ENCODE results near the gene TRIM6. TPM values are rescaled to one million over a fixed set of nuclear protein-coding genes. Genes with fewer than 3 reads are reported as not detected.
A peak's percentile ranks its signal among the peaks of the same experiment; 100 is the strongest.
"Not testable (repeated sequence)": the region's sequence is repeated elsewhere in the genome, so short reads cannot be mapped to it uniquely, and the experiment has no call there.

Gene TRIM6
- total RNA-seq, 1 donor from 2014 or later: 23.9 TPM

DNA sequence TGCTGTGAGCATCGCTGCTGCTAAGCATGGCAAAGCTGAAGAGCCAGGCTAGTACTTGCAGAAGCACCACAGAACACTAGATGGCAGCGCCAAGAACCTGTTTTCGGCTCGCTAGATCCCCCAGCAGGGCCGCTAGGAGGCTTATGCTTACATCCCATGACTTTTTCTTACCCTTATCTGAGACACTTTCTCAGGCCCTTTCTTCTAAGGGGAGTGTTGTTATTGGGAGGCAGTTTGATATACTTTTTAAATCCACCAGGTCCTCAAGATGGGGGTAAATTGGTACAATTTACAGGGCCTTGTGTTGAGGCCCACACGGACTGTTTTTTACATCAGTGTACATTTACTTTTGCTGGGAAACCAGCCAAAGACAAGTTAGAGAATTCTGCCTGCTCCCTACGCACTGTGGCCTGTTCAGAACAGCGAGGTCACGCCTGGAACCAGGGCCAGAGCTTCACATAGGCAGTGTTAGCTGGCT lies 4.0 kb downstream of the TRIM6 start:
- H3K4me1 Mint-ChIP-seq (ENCODE audit: low read depth, unreplicated experiment): peaks cover 40% of the 10 kb centered on the region
- H3K9me3 Mint-ChIP-seq (ENCODE audit: unreplicated experiment): no peaks in the 10 kb centered on the region
- H3K9me3 ChIP-seq (ENCODE audit: insufficient read depth, low read depth, low read length): no peaks in the 10 kb centered on the region
- H3K27ac ChIP-seq (ENCODE audit: low read depth, low read length): peak overlapping the region; percentile 64
- H3K36me3 ChIP-seq (ENCODE audit: insufficient read depth, low read length): peaks cover 4% of the 10 kb centered on the region
- H2AFZ ChIP-seq (ENCODE audit: low read depth, low read length): peak overlapping the region; percentile 52
- H3K4me2 ChIP-seq (ENCODE audit: low read length): peak overlapping the region; percentile 38
- H3K4me1 ChIP-seq (ENCODE audit: insufficient read depth, low read length): peaks cover 27% of the 10 kb centered on the region
- H3K4me3 Mint-ChIP-seq (ENCODE audit: unreplicated experiment): peak overlapping the region; percentile 34
- H3K27me3 Mint-ChIP-seq (ENCODE audit: low read depth, unreplicated experiment): no peaks in the 10 kb centered on the region
- H4K20me1 ChIP-seq (ENCODE audit: insufficient read depth, low read length): no peaks in the 10 kb centered on the region
- TF ChIP-seq, protein P1, sequence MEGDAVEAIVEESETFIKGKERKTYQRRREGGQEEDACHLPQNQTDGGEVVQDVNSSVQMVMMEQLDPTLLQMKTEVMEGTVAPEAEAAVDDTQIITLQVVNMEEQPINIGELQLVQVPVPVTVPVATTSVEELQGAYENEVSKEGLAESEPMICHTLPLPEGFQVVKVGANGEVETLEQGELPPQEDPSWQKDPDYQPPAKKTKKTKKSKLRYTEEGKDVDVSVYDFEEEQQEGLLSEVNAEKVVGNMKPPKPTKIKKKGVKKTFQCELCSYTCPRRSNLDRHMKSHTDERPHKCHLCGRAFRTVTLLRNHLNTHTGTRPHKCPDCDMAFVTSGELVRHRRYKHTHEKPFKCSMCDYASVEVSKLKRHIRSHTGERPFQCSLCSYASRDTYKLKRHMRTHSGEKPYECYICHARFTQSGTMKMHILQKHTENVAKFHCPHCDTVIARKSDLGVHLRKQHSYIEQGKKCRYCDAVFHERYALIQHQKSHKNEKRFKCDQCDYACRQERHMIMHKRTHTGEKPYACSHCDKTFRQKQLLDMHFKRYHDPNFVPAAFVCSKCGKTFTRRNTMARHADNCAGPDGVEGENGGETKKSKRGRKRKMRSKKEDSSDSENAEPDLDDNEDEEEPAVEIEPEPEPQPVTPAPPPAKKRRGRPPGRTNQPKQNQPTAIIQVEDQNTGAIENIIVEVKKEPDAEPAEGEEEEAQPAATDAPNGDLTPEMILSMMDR (IDR thresholded peaks at IDR 0.05; ENCODE audit: insufficient read depth, low read depth, low read length): peak; percentile 95
- TF ChIP-seq EZH2 (IDR thresholded peaks at IDR 0.05; ENCODE audit: insufficient read depth, low read length): no peak
- peak; percentile 32 for FAIRE-seq
- peaks cover 22% of the 10 kb centered on the region for H3K79me2 ChIP-seq (ENCODE audit: insufficient read depth, low read length)
- peaks cover 3% of the 10 kb centered on the region for H3K36me3 Mint-ChIP-seq (ENCODE audit: low read depth, unreplicated experiment)
- no peaks in the 10 kb centered on the region for H3K27me3 ChIP-seq (ENCODE audit: insufficient read depth, low read length)
- peak; percentile 79 for DNase-seq (ENCODE audit: low read depth)
- H3K4me3 ChIP-seq (ENCODE audit: insufficient read depth, low read depth, low read length): no peak overlapping the region
- peak overlapping the region; percentile 51 for H3K9ac ChIP-seq (ENCODE audit: low read length)
- peak overlapping the region; percentile 26 for H3K27ac Mint-ChIP-seq (ENCODE audit: unreplicated experiment)

DNA sequence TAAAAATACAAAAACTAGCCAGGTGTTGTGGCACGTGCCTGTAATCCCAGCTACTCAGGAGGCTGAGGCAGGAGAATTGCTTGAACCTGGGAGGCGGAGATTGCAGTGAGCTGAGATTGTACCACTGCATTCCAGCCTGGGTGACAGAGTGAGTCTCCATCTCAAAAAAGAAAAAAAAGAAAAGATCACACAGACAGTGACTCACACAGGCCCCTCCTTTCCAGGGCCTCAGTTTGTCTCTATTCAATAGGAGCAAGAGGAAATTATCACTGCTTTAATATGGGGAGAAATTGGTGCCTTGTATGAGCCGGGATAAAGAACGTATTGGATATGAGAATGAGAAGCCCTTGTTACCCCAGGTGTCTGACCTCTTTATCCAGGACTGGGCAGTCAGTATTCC lies 6.4 kb downstream of the TRIM6 start:
- not testable (repeated sequence) for H3K27me3 ChIP-seq (ENCODE audit: insufficient read depth, low read length); H3K9me3 Mint-ChIP-seq (ENCODE audit: unreplicated experiment); H3K36me3 ChIP-seq (ENCODE audit: insufficient read depth, low read length); FAIRE-seq; H3K9me3 ChIP-seq (ENCODE audit: insufficient read depth, low read depth, low read length); H3K4me3 ChIP-seq (ENCODE audit: insufficient read depth, low read depth, low read length); H3K36me3 Mint-ChIP-seq (ENCODE audit: low read depth, unreplicated experiment); H3K27me3 Mint-ChIP-seq (ENCODE audit: low read depth, unreplicated experiment); H2AFZ ChIP-seq (ENCODE audit: low read depth, low read length); H4K20me1 ChIP-seq (ENCODE audit: insufficient read depth, low read length)
- peak; percentile 42 for DNase-seq (ENCODE audit: low read depth)
- Histone ChIP-seq H3K79me2 (ENCODE audit: insufficient read depth, low read length) (peaks cover 20% of the 10 kb centered on the region), H3K9ac (ENCODE audit: low read length) (peak overlapping the region; percentile 57), H3K4me1 (ENCODE audit: insufficient read depth, low read length) (peaks cover 35% of the 10 kb centered on the region), H3K4me2 (ENCODE audit: low read length) (peak overlapping the region; percentile 35), H3K27ac (ENCODE audit: low read depth, low read length) (peak overlapping the region; percentile 40)
- peak overlapping the region; percentile 23 for H3K4me3 Mint-ChIP-seq (ENCODE audit: unreplicated experiment)
- peak overlapping the region; percentile 16 for H3K27ac Mint-ChIP-seq (ENCODE audit: unreplicated experiment)
- H3K4me1 Mint-ChIP-seq (ENCODE audit: low read depth, unreplicated experiment): peaks cover 43% of the 10 kb centered on the region

GRCh38 chr11:5603326-5603725 lies 6.9 kb downstream of the TRIM6 start:
- H3K27me3 ChIP-seq (ENCODE audit: insufficient read depth, low read length): no peaks in the 10 kb centered on the region
- no peak for FAIRE-seq

More at GRCh38 chr11:5603326-5603725, 6.9 kb downstream of the TRIM6 start:
- Mint-ChIP-seq H3K9me3 (ENCODE audit: unreplicated experiment) (no peaks in the 10 kb centered on the region), H3K27me3 (ENCODE audit: low read depth, unreplicated experiment) (no peaks in the 10 kb centered on the region), H3K4me1 (ENCODE audit: low read depth, unreplicated experiment) (peaks cover 38% of the 10 kb centered on the region), H3K27ac (ENCODE audit: unreplicated experiment) (peak overlapping the region; percentile 16), H3K4me3 (ENCODE audit: unreplicated experiment) (peak overlapping the region; percentile 50), H3K36me3 (ENCODE audit: low read depth, unreplicated experiment) (peaks cover 8% of the 10 kb centered on the region)
- Histone ChIP-seq H3K79me2 (ENCODE audit: insufficient read depth, low read length) (peaks cover 15% of the 10 kb centered on the region), H3K9ac (ENCODE audit: low read length) (peak overlapping the region; percentile 57), H3K36me3 (ENCODE audit: insufficient read depth, low read length) (peaks cover 4% of the 10 kb centered on the region), H3K27ac (ENCODE audit: low read depth, low read length) (peak overlapping the region; percentile 40), H4K20me1 (ENCODE audit: insufficient read depth, low read length) (no peaks in the 10 kb centered on the region), H3K4me3 (ENCODE audit: insufficient read depth, low read depth, low read length) (no peak overlapping the region), H2AFZ (ENCODE audit: low read depth, low read length) (no peak overlapping the region), H3K4me1 (ENCODE audit: insufficient read depth, low read length) (peaks cover 31% of the 10 kb centered on the region), H3K9me3 (ENCODE audit: insufficient read depth, low read depth, low read length) (no peaks in the 10 kb centered on the region), H3K4me2 (ENCODE audit: low read length) (peak overlapping the region; percentile 35)
- TF ChIP-seq, protein P1 (IDR thresholded peaks at IDR 0.05; ENCODE audit: insufficient read depth, low read depth, low read length): no peak
- TF ChIP-seq EZH2 (IDR thresholded peaks at IDR 0.05; ENCODE audit: insufficient read depth, low read length): no peak
- DNase-seq (ENCODE audit: low read depth): no peak
